B cell (primary cell): ENCODE data around the gene ADGRL4.
"Not testable (repeated sequence)": the region's sequence is repeated elsewhere in the genome, so short reads cannot be mapped to it uniquely, and the experiment has no call there.

Experiments used
- EZH2 ChIP-seq: IDR thresholded peaks from 2 replicates; pipeline ENCODE4 v1.6.1; 2012; ENCODE audit warnings: borderline replicate concordance, low read depth, mild to moderate bottlenecking, moderate library complexity, low read length; ENCODE audit not compliant: insufficient read depth, poor library complexity, severe bottlenecking
- TF ChIP-seq, protein P1 (sequence below): fragments of 200-600 bp; IDR thresholded peaks from one replicate; pipeline ENCODE4 v1.8.0; 2022; ENCODE audit warnings: antibody characterized with exemption, mild to moderate bottlenecking

DNA sequence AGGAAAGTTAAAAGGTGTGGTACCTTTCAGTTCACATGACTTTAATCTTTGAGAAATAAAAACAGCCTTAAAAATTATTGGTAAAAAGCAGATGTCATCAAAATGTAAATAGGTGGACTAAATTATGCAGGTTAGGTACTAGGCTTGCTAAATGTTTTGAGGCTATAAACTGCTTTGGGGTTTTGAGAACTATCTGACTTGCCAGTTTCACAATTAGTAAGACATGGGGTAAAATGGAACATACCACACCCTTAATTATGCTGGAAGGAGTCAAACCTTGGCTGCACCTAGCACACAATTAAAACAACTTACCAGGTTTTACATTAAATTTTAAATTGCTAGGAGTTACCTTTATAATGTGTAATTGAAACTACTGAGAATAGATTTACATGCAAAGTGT, 39.4 kb downstream of the ADGRL4 start:
- TF ChIP-seq, protein P1, sequence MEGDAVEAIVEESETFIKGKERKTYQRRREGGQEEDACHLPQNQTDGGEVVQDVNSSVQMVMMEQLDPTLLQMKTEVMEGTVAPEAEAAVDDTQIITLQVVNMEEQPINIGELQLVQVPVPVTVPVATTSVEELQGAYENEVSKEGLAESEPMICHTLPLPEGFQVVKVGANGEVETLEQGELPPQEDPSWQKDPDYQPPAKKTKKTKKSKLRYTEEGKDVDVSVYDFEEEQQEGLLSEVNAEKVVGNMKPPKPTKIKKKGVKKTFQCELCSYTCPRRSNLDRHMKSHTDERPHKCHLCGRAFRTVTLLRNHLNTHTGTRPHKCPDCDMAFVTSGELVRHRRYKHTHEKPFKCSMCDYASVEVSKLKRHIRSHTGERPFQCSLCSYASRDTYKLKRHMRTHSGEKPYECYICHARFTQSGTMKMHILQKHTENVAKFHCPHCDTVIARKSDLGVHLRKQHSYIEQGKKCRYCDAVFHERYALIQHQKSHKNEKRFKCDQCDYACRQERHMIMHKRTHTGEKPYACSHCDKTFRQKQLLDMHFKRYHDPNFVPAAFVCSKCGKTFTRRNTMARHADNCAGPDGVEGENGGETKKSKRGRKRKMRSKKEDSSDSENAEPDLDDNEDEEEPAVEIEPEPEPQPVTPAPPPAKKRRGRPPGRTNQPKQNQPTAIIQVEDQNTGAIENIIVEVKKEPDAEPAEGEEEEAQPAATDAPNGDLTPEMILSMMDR: not testable (repeated sequence)
- TF ChIP-seq EZH2: not testable (repeated sequence)
